Measurements from ENCODE around the gene ZFP28.

Gene ZFP28

DNA sequence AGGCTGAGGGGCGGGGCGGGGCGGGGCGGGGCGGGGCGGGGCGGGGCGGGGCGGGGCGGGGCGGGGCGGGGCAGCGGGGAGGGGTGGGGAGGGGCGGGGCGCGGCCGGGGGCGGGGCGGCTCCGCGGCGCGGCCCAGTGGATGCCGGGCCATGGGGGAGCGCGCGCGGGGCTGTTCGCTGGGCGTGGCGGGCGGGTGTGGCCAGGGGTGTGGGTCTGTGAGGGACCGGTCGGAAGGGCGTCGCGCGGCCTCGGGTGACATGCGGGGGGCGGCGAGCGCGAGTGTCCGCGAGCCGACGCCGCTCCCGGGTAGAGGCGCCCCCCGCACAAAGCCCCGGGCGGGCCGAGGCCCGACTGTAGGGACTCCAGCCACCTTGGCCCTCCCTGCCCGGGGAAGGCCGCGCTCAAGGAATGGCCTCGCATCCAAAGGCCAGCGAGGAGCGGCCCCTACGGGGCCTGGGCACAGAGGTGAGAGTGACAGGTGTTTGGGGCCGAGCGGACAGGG is at the start of gene ZFP28:
Gene ZFP28 (plus strand): TSS at position 188 of the 503 bp plus-strand sequence. CDS start 71 bp downstream, at position 259.
- peak; percentile 87 for DNase-seq

- no peak for DNase-seq
These were observed 47.3 kb upstream of the ZFP28 start for GRCh38 chr19:56491399-56491798.

DNA sequence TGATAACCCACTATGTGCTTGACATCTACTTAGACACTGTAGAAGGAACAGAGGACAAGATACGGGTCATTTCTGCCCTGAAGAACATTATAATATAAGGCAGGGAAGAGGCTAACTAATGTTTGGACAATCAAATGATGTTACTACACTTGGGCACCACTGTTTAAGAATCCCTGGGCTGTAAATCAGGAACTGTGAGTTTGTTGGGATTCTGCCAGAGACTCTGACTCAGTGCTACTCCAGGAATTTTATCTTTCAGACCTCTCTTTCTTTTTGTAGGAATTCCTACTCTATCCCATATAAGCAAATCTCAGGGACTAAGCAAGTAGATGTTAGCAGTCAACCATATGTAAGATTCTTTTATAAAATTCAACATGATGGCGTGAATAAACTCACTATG is 34.2 kb upstream of the ZFP28 start:
- DNase-seq, result no peak

GRCh38 chr19:56507446-56508289 is 31.1 kb upstream of the ZFP28 start, which contains the start of gene ZNF471:
TSS of gene ZNF471 (plus strand) at chr19:56507855. CDS start at chr19:56511572, 3,717 bp downstream.
- DNase-seq, result peak; percentile 93

- DNase-seq, result no peak
These were observed 30.4 kb upstream of the ZFP28 start for GRCh38 chr19:56508290-56508778.

DNA sequence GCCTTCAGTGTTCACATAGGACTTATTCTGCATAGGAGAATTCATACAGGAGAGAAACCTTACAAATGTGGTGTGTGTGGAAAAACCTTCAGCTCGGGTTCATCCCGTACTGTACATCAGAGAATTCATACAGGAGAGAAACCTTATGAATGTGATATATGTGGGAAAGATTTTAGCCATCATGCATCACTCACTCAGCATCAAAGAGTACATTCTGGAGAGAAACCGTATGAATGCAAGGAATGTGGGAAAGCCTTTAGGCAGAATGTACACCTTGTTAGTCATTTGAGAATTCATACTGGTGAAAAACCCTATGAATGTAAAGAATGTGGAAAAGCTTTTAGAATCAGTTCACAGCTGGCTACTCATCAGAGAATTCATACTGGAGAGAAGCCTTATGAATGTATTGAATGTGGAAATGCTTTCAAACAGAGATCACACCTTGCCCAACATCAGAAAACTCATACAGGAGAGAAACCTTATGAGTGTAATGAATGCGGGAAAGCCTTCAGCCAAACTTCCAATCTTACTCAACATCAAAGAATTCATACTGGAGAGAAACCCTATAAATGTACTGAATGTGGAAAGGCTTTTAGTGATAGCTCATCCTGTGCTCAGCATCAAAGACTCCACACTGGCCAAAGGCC is 13.4 kb upstream of the ZFP28 start:
- DNase-seq, result no peak

GRCh38 chr19:56537442-56537841 is 1.3 kb upstream of the ZFP28 start:
- DNase-seq, result no peak

DNA sequence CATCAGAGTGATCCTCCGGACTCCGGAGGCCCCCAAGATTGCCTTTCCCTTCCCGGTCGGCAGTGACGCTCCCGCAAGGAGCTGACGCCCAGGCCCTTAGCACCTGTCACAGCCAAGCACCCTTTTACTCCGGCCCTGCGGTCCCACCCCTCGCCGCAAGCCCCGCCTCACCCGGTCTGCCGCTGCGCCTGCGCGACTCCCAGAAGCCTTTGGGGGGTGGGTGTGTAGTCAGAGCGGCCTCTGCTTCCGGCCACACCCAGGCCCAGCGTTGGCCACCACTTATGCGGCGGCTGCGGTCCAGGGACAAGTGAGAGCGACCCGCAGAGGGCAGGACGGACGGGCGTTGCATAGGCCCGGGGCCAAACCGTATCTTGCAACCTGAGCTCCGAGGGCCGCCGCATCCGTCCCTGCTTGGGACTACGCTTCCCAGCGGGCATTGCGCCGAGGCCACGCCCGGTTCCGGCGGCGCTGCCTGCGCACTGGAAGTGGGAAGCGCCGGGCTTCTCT is 441 bp upstream of the ZFP28 start:
- peak; percentile 96 for DNase-seq

- no peak for DNase-seq
These were observed 5.0 kb downstream of the ZFP28 start for GRCh38 chr19:56543776-56544175.

DNA sequence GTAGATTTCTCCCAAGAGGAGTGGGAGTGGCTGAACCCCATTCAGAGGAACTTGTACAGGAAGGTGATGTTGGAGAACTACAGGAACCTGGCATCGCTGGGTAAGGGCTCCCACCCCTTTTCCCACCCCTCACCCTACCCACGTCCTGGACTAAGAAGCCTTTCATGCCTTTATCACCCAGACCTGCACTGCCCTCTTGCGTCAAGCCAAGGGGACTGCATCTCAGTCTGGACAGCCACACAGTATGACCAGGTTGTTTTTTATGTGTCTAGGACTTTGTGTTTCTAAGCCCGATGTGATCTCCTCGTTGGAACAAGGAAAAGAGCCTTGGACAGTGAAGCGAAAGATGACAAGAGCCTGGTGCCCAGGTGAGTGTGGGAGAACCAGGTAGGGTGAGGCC is 8.8 kb downstream of the ZFP28 start:
- no peak for DNase-seq

DNA sequence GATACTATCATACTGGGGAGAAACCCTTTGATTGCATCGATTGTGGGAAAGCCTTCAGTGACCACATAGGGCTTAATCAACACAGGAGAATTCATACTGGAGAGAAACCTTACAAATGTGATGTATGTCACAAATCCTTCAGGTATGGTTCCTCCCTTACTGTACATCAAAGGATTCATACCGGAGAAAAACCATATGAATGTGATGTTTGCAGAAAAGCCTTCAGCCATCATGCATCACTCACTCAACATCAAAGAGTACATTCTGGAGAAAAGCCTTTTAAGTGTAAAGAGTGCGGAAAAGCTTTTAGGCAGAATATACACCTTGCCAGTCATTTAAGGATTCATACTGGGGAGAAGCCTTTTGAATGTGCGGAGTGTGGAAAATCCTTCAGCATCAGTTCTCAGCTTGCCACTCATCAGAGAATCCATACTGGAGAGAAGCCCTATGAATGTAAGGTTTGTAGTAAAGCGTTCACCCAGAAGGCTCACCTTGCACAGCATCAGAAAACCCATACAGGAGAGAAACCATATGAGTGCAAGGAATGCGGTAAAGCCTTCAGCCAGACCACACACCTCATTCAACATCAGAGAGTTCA is 15.6 kb downstream of the ZFP28 start:
- DNase-seq, result no peak

- DNase-seq, result no peak
These were observed 24.0 kb downstream of the ZFP28 start for GRCh38 chr19:56562766-56563165.

- DNase-seq, result no peak
These were observed 28.1 kb downstream of the ZFP28 start for GRCh38 chr19:56566904-56567273.

DNA sequence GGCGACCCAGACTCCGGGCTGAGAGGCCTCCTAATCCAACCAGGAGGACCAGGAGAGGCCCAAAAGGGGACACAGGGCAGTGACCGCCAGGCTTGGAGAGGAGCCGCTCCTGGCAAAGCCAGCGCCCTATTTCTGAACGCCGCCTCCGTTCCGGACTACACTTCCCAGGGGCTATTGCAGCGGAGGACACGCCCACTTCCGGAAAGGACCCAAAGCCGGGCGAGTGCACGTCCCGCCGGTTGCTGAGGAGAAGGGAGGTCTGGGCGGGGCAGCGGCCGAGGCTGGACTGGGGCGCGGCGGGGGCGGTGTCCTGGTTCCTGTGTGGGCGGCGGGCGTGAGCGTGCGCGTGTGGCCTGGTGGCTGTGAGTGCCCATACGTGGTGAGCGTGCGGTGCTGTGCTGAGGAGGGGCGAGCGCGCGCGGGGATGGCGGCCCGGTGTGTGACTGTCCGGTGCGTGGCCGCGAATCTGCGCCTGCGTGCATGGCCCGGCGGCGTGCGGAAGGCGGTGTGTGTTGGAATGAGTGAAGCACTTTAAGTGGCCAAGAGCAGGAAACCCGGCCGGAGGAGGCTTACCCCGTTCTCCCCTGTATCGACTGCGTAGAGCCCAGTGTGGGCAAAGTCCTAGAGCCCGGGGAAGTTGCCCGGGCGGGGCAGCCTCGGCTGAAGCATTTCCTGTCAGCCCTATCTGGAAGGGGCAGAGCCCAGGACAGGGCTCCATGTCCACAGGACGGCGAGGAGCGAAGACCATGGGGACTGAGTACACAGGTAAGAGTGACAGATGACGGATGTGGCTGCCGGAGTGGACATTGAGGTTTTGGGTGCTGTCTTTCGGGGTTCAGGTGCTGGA is 28.7 kb downstream of the ZFP28 start, which contains the start of gene ZNF470:
Gene ZNF470 (plus strand): TSS at position 195 of the 847 bp plus-strand sequence. CDS start 2,844 bp downstream, outside the sequence.
- DNase-seq, result peak; percentile 94

GRCh38 chr19:56572589-56572988 is 33.8 kb downstream of the ZFP28 start:
- DNase-seq, result no peak

DNA sequence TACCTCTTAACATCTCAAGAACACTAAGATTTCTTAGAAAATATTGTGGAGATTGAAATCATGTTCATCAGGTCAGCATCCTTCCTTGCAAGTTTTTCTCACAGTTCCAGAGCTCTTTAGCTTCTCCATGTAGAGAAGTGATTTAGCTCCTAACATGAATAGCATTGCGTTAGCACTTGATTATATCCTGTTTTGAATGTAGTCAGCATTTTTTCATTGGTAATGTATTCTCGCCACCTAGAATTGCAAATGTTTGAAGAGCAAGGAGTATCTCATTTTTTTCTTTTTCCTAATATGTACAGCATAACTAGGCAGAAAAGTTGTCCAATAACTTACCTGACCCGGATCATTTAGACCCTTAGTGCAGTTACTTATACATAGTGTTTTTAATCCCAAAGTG is 35.2 kb downstream of the ZFP28 start:
- DNase-seq, result no peak

DNA sequence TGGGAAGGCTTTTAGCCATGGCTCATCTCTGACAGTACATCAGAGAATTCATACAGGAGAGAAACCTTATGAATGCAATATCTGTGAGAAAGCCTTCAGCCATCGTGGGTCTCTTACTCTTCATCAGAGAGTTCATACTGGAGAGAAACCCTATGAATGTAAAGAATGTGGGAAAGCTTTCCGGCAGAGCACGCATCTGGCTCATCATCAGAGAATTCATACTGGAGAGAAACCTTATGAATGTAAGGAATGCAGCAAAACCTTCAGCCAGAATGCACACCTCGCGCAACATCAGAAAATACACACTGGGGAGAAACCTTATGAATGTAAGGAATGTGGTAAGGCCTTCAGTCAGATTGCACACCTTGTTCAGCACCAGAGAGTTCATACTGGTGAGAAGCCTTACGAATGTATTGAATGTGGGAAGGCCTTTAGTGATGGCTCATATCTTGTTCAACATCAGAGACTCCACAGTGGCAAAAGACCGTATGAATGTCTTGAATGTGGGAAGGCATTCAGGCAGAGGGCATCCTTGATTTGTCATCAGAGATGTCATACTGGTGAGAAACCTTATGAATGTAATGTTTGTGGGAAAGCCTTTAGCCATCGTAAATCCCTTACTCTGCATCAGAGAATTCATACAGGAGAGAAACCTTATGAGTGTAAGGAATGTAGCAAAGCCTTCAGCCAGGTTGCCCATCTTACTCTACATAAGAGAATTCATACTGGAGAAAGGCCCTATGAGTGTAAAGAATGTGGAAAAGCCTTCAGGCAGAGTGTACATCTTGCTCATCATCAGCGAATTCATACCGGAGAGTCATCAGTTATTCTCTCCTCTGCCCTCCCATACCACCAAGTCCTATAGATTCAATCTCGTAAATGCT is 39.2 kb downstream of the ZFP28 start:
- no peak for DNase-seq

DNA sequence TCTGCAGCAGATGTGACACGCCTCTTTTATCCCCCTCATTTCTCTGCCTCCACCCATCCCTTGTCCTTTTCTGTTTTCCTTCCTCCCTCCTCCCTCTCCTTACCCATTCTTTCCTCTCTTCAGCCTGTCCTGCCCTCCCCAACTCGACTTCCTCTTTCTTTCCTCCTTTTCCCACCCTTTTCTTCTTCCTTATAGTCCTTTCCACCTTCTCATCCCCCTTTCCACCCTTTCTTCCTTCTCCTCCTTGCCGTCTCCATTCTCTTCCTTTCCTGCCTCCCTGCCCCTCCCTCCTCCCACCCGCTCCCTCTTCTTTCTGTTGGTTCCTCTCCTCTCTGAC is 55.7 kb downstream of the ZFP28 start:
- DNase-seq, result no peak

DNA sequence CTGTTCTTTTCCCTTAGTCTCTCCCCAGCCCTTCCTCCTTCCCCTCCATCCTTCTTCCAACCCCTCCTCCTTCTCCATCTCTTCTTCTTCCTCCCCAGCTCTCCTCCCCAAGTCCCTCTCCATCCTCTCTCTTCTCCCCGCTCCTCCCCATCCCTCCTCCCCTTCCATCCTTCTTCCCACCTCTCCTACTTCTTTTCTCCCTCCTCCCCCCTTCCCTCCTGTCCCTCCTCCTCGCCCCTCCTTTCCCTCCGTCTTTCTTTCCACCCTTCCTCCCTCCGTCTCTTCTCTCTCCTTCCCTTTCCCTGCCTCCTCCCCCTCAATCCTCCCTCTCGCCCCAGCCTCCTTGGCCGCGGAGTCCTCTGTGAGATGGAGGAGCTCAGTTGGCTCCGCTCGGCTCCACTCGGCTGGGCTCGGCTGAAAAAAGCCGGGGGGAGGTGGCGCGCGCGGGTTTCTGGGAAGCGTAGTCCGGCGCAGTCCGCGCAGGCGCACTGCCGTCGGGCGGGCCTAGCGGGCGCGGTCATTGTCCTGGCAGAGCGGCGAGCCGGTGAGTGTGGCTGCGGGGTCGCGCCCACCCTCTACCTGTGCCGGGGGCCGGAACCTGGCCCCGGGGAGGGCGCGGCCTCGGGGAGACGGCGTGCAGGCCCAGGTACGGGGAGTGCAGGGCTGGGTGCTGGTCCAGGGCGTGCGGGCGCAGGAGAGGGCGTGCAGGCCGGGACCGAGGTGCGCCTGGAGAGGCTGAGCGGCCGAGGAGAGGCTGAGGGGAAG is 56.2 kb downstream of the ZFP28 start, which contains the start of gene ZNF71:
Gene ZNF71 (plus strand): TSS at position 520 of the 765 bp plus-strand sequence. CDS start 6,257 bp downstream, outside the sequence.
- peak; percentile 94 for DNase-seq

- no peak for DNase-seq
These were observed 56.8 kb downstream of the ZFP28 start for GRCh38 chr19:56595548-56595899.

Measured in activated CD8-positive, alpha-beta memory T cell treated with anti-CD3 and anti-CD28 coated beads for 24 hours (primary cell).